ENCODE results near the gene DOCK1. TPM values are rescaled to one million over a fixed set of nuclear protein-coding genes. Genes with fewer than 3 reads are reported as not detected.

The DOCK1 gene
- total RNA-seq, 1 experiment from 2014 or later, result 82.2 TPM

DNA sequence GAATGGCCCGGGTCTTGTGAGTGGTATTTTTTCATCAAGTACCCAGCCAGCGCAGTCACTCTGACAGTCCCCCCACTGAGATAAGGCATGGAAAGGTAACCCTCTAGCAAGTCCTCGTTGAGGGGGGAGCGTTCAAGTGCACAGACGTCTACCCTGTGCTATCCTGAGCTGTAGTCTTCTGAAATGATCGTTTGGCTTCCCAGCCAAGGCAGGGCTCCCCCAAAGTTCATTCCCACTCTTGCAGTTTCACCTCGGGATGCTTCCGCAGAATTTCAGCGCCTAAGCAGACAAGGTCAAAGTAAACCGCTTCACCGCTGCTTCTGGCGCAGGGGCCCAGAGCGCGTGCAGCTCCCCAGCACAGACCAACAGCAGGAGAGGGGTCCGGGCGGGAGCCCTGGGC lies 289.4 kb downstream of the DOCK1 start:
- H3K4me1 ChIP-seq, result 0 out of 2 replicates have a peak, but pooled peaks cover 3% of the 10 kb centered on the region
- BruUV-seq (replicated peaks), result no TSS peak
- ChIA-PET POLR2A (no interaction called here), CTCF (no interaction called here)
- TF ChIP-seq, protein P1, sequence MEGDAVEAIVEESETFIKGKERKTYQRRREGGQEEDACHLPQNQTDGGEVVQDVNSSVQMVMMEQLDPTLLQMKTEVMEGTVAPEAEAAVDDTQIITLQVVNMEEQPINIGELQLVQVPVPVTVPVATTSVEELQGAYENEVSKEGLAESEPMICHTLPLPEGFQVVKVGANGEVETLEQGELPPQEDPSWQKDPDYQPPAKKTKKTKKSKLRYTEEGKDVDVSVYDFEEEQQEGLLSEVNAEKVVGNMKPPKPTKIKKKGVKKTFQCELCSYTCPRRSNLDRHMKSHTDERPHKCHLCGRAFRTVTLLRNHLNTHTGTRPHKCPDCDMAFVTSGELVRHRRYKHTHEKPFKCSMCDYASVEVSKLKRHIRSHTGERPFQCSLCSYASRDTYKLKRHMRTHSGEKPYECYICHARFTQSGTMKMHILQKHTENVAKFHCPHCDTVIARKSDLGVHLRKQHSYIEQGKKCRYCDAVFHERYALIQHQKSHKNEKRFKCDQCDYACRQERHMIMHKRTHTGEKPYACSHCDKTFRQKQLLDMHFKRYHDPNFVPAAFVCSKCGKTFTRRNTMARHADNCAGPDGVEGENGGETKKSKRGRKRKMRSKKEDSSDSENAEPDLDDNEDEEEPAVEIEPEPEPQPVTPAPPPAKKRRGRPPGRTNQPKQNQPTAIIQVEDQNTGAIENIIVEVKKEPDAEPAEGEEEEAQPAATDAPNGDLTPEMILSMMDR (IDR thresholded peaks at IDR 0.05; ENCODE audit: insufficient read depth in 1 of 2, low read depth in 1 of 2, low read length in 1 of 2, severe bottlenecking in 1 of 2, unreplicated experiment in 1 of 2), result no peak
- H3K27me3 ChIP-seq (replicated peaks; ENCODE audit: control insufficient read depth, insufficient read depth, low read length), result no peaks in the 10 kb centered on the region
- Mint-ChIP-seq H3K36me3 (ENCODE audit: insufficient read depth, unreplicated experiment) (peaks cover 7% of the 10 kb centered on the region), H3K4me1 (ENCODE audit: low read depth, unreplicated experiment) (no peaks in the 10 kb centered on the region), H3K4me3 (ENCODE audit: unreplicated experiment) (no peak overlapping the region), H3K27me3 (ENCODE audit: insufficient read depth, unreplicated experiment) (no peaks in the 10 kb centered on the region), H3K27ac (ENCODE audit: unreplicated experiment) (no peak overlapping the region), H3K9me3 (ENCODE audit: unreplicated experiment) (no peaks in the 10 kb centered on the region)
- intact Hi-C loops (cut with micrococcal nuclease; ENCODE audit: unreplicated experiment), result no loop called here
- H3K4me3 ChIP-seq (ENCODE audit: low read depth, low read length), result no peak overlapping the region
- no peaks in the 10 kb centered on the region for H3K9me3 ChIP-seq
- no peaks in the 10 kb centered on the region for H3K36me3 ChIP-seq (ENCODE audit: control insufficient read depth, insufficient read depth, low read length)
- DNase-seq, result no peak

DNA sequence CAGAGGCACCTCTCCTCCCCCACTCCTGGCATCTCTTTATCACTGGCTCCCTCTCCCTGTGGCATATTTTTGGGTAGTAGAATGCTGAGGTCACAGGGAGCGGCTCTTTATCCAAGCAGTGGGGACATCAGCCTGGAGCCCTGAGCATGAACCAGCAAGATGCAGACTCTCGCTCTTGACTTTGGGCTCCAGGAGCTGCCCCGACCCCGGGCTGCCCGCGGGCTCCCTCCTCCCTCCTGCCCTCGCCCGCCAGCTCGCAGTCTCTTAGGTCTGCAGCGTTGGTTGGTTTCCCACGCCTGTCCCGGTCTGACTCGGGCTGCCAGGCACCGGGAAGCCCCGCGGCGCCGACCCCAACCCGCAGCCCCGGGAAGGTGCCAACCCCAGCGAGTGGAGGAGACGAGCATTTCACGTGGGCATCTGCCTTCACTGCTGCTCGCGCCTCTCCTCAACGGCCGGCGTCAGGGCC lies 289.8 kb downstream of the DOCK1 start:
- no peaks in the 10 kb centered on the region for H3K4me1 Mint-ChIP-seq (ENCODE audit: low read depth, unreplicated experiment)
- no TSS peak for BruUV-seq (replicated peaks)
- ChIA-PET CTCF (no interaction called here), POLR2A (no interaction called here)
- no peak for DNase-seq
- Histone ChIP-seq H3K27me3 (replicated peaks; ENCODE audit: control insufficient read depth, insufficient read depth, low read length) (no peaks in the 10 kb centered on the region), H3K4me3 (ENCODE audit: low read depth, low read length) (no peak overlapping the region), H3K9me3 (no peaks in the 10 kb centered on the region), H3K4me1 (0 out of 2 replicates have a peak, but pooled peaks cover 3% of the 10 kb centered on the region), H3K36me3 (ENCODE audit: control insufficient read depth, insufficient read depth, low read length) (no peaks in the 10 kb centered on the region)
- TF ChIP-seq, protein P1 (IDR thresholded peaks at IDR 0.05; ENCODE audit: insufficient read depth in 1 of 2, low read depth in 1 of 2, low read length in 1 of 2, severe bottlenecking in 1 of 2, unreplicated experiment in 1 of 2), result no peak
- H3K36me3 Mint-ChIP-seq (ENCODE audit: insufficient read depth, unreplicated experiment), result peaks cover 7% of the 10 kb centered on the region
- intact Hi-C loops (cut with micrococcal nuclease; ENCODE audit: unreplicated experiment), result no loop called here
- no peaks in the 10 kb centered on the region for H3K27me3 Mint-ChIP-seq (ENCODE audit: insufficient read depth, unreplicated experiment)
- no peak overlapping the region for H3K27ac Mint-ChIP-seq (ENCODE audit: unreplicated experiment)
- no peak overlapping the region for H3K4me3 Mint-ChIP-seq (ENCODE audit: unreplicated experiment)
- H3K9me3 Mint-ChIP-seq (ENCODE audit: unreplicated experiment), result no peaks in the 10 kb centered on the region

DNA sequence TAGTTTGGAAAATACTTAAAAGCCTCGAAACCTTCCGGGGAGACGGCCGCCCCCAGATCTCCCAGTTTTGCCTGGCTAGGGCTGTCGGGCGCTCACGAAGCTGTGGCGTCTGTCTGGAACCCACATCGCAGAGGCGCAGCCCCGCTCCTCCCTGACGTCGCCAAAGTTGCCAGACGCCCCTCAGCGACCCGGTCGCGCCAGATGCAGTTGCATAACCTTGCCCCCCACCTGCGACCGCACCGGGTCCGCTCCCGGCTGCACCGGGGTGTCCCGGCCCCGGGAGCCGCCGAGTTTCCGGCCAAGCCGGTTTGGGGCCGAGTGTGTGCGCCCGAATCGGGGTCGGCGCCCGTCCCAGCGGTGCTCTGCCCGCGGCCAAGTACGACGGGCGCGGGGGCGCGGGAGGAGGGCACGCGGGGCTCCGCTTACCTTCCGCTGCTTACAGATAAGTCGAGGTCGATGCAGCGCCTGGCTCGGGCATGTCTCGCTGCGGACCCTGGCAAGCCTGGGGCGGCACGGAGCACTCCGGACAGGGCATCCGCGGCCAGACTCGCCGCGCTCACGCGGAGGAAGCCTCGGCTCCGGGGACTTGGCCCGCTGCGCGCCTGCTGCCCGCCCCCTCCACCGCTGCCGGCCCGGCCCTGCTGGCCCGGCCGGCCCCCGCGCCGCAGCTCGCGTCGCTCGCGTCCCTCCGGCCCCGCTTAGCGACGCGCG lies 290.5 kb downstream of the DOCK1 start:
- no peaks in the 10 kb centered on the region for H3K36me3 ChIP-seq (ENCODE audit: control insufficient read depth, insufficient read depth, low read length)
- no peaks in the 10 kb centered on the region for H3K9me3 ChIP-seq
- TF ChIP-seq, protein P1 (IDR thresholded peaks at IDR 0.05; ENCODE audit: insufficient read depth in 1 of 2, low read depth in 1 of 2, low read length in 1 of 2, severe bottlenecking in 1 of 2, unreplicated experiment in 1 of 2), result no peak
- intact Hi-C loops (cut with micrococcal nuclease; ENCODE audit: unreplicated experiment), result no loop called here
- H3K27ac Mint-ChIP-seq (ENCODE audit: unreplicated experiment), result no peak overlapping the region
- DNase-seq, result no peak
- no peak overlapping the region for H3K4me3 ChIP-seq (ENCODE audit: low read depth, low read length)
- H3K4me3 Mint-ChIP-seq (ENCODE audit: unreplicated experiment), result no peak overlapping the region
- no peaks in the 10 kb centered on the region for H3K9me3 Mint-ChIP-seq (ENCODE audit: unreplicated experiment)
- 0 out of 2 replicates have a peak, but pooled peaks cover 3% of the 10 kb centered on the region for H3K4me1 ChIP-seq
- H3K36me3 Mint-ChIP-seq (ENCODE audit: insufficient read depth, unreplicated experiment), result peaks cover 7% of the 10 kb centered on the region
- no peaks in the 10 kb centered on the region for H3K27me3 ChIP-seq (replicated peaks; ENCODE audit: control insufficient read depth, insufficient read depth, low read length)
- no peaks in the 10 kb centered on the region for H3K27me3 Mint-ChIP-seq (ENCODE audit: insufficient read depth, unreplicated experiment)
- BruUV-seq (replicated peaks), result no TSS peak
- POLR2A ChIA-PET, result no interaction called here
- no peaks in the 10 kb centered on the region for H3K4me1 Mint-ChIP-seq (ENCODE audit: low read depth, unreplicated experiment)
- CTCF ChIA-PET, result no interaction called here
